Erythroblast (primary cell): Measurements from ENCODE around the gene PTPRD.

ENCODE experiments used
- GATA1 ChIP-seq: IDR thresholded peaks from 2 replicates; pipeline ENCODE4 v1.6.1; 2011; ENCODE audit warnings: low read depth, mild to moderate bottlenecking, control low read depth, low read length, moderate library complexity
- POLR2A ChIP-seq: IDR thresholded peaks from 2 replicates; pipeline ENCODE4 v1.6.1; 2011; ENCODE audit warnings: mild to moderate bottlenecking, low read length

DNA sequence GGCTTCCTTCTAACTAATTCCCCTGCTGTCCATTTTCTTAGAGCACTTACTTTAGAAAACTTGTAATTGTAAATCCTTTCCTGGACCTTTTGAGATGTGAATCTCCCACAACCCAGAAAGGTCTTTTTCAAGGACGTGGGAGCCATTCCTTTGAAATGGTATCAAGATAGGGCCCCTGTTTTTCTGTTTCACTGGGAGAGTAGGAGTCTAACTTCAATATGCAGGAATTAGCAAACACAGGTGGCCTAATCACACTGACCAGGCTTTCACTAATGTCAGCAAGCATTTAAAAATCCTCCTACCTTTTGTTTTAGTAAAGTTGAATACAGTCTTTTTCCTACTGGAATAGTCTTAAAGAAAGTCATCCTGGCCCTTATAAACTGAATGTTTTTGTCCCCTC is 558.3 kb downstream of the PTPRD start:
- TF ChIP-seq POLR2A (no peak), GATA1 (no peak)
